ENCODE measurements around the gene SLC66A2. TPM values are rescaled to one million over a fixed set of nuclear protein-coding genes. Genes with fewer than 3 reads are reported as not detected.

Gene SLC66A2
- total RNA-seq, 1 experiment from 2014 or later, result 52.8 TPM

- Histone ChIP-seq H3K27me3 (ENCODE audit: low read length) (peaks cover 10% of the 10 kb centered on the region), H3K4me1 (ENCODE audit: insufficient read depth, low read length) (no peaks in the 10 kb centered on the region), H3K27ac (ENCODE audit: low read length) (no peak overlapping the region), H3K9ac (ENCODE audit: low read length) (no peak overlapping the region), H4K20me1 (ENCODE audit: low read length) (no peaks in the 10 kb centered on the region), H3K79me2 (ENCODE audit: low read length) (no peaks in the 10 kb centered on the region), H3F3A (ENCODE audit: low read length, unreplicated experiment) (no peaks in the 10 kb centered on the region), H3K4me2 (ENCODE audit: low read length) (no peak overlapping the region), H2AFZ (ENCODE audit: low read length) (no peak overlapping the region), H3K9me3 (ENCODE audit: low read length) (no peaks in the 10 kb centered on the region), H3K9me2 (replicated peaks; ENCODE audit: low read length) (no peaks in the 10 kb centered on the region), H3K36me3 (ENCODE audit: low read depth, low read length) (no peaks in the 10 kb centered on the region), H3K4me3 (ENCODE audit: low read length) (no peak overlapping the region)
- no peak for DNase-seq
- intact Hi-C loops (cut with micrococcal nuclease), result no loop called here
- no peak for TF ChIP-seq CTCF (conservative IDR thresholded peaks at IDR 0.05; ENCODE audit: low read depth, low read length)
- TF ChIP-seq EZH2 (IDR thresholded peaks at IDR 0.05; ENCODE audit: low read length, unreplicated experiment), result no peak
- TF ChIP-seq EZH2phosphoT487 (IDR thresholded peaks at IDR 0.05; ENCODE audit: borderline replicate concordance, low read length), result no peak
- ChIA-PET POLR2A (ENCODE audit: unreplicated experiment) (no interaction called here), CTCF (no interaction called here)
- no peak for ATAC-seq
- no TSS peak for BruUV-seq (replicated peaks)
These were observed 61.9 kb downstream of the SLC66A2 start for GRCh38 chr18:79889569-79889968.

DNA sequence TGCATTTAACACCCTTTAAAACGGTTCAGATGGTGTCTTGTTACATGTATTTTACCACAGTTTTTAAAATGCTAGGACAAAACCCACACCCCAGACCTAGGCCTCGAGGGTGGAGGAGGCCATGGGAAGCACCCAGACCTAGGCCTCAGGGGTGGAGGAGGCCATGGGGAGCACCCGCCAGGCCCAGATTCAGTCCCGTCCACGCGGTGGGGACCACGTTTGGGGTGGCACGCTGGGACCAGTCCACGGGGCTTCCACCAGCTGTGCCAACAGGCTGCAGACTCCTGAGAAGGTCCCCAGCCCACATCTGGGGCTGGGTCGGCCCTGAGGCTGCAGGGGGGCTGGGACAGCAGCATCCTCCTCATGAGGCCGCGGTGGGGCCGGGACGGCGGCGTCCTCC, 63.4 kb downstream of the SLC66A2 start:
- Histone ChIP-seq H2AFZ (ENCODE audit: low read length) (no peak overlapping the region), H3K4me2 (ENCODE audit: low read length) (no peak overlapping the region), H3K79me2 (ENCODE audit: low read length) (no peaks in the 10 kb centered on the region), H3K9ac (ENCODE audit: low read length) (no peak overlapping the region), H3K4me3 (ENCODE audit: low read length) (no peak overlapping the region), H3K27ac (ENCODE audit: low read length) (no peak overlapping the region), H3K36me3 (ENCODE audit: low read depth, low read length) (no peaks in the 10 kb centered on the region), H3K9me3 (ENCODE audit: low read length) (no peaks in the 10 kb centered on the region), H3K4me1 (ENCODE audit: insufficient read depth, low read length) (no peaks in the 10 kb centered on the region), H3K9me2 (replicated peaks; ENCODE audit: low read length) (no peaks in the 10 kb centered on the region), H3F3A (ENCODE audit: low read length, unreplicated experiment) (no peaks in the 10 kb centered on the region), H3K27me3 (ENCODE audit: low read length) (peaks cover 10% of the 10 kb centered on the region), H4K20me1 (ENCODE audit: low read length) (no peaks in the 10 kb centered on the region)
- ATAC-seq (no peak), DNase-seq (no peak)
- no peak for TF ChIP-seq EZH2phosphoT487 (IDR thresholded peaks at IDR 0.05; ENCODE audit: borderline replicate concordance, low read length)
- no peak for TF ChIP-seq EZH2 (IDR thresholded peaks at IDR 0.05; ENCODE audit: low read length, unreplicated experiment)
- no peak for TF ChIP-seq CTCF (conservative IDR thresholded peaks at IDR 0.05; ENCODE audit: low read depth, low read length)
- CTCF ChIA-PET, result no interaction called here
- intact Hi-C loops (cut with micrococcal nuclease), result no loop called here
- no TSS peak for BruUV-seq (replicated peaks)
- POLR2A ChIA-PET (ENCODE audit: unreplicated experiment), result no interaction called here

DNA sequence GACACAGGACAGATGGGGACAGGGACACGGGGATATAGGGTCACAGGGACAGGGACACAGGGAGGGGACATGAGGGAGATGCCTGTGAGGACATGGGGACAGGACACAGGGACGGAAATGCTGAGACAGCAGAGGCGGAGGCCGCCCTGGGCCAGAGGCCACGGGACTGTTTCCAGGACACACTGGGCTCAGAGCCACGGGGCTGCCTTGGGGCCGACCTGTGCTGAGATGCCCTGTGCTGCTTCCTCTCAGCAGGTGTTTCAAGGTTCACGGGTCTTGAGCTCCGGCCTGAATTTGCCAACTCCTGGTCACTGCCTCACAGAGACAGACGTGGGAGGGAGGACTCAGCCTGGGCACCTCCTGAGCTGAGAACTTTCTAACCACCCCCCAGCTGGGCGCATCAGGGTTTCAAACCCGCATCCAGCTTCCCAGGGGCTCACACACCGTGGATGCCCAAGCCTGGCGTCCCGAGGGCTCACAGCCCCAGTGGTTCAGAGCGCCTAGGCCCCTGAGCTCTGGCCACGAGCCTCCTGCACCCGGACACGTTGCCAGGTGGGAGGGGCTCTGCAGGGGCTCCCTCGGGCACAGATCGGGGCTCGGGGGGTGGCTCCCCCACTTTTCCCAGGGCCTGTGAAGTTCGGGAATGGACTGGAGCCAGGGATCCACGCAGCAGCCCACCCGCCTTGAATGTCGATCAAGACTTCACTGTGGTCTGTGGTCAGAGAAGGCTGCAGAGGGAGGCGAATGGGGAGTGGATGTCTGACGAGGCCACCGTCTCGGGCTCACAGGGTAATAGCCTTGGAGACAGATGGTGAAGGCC, 64.1 kb downstream of the SLC66A2 start:
- H4K20me1 ChIP-seq (ENCODE audit: low read length), result no peaks in the 10 kb centered on the region
- ATAC-seq (peak; percentile 24; the same call in 1 of the 2 replicates), DNase-seq (no peak)
- intact Hi-C loops (cut with micrococcal nuclease), result no loop called here
- no peak overlapping the region for H3K27ac ChIP-seq (ENCODE audit: low read length)
- H3K9ac ChIP-seq (ENCODE audit: low read length), result no peak overlapping the region
- no peaks in the 10 kb centered on the region for H3F3A ChIP-seq (ENCODE audit: low read length, unreplicated experiment)
- H3K79me2 ChIP-seq (ENCODE audit: low read length), result no peaks in the 10 kb centered on the region
- CTCF ChIA-PET, result no interaction called here
- POLR2A ChIA-PET (ENCODE audit: unreplicated experiment), result no interaction called here
- no TSS peak for BruUV-seq (replicated peaks)
- H3K4me1 ChIP-seq (ENCODE audit: insufficient read depth, low read length), result no peaks in the 10 kb centered on the region
- H3K4me3 ChIP-seq (ENCODE audit: low read length), result no peak overlapping the region
- no peak overlapping the region for H2AFZ ChIP-seq (ENCODE audit: low read length)
- peaks cover 10% of the 10 kb centered on the region for H3K27me3 ChIP-seq (ENCODE audit: low read length)
- H3K9me3 ChIP-seq (ENCODE audit: low read length), result no peaks in the 10 kb centered on the region
- H3K4me2 ChIP-seq (ENCODE audit: low read length), result no peak overlapping the region
- H3K36me3 ChIP-seq (ENCODE audit: low read depth, low read length), result no peaks in the 10 kb centered on the region
- no peaks in the 10 kb centered on the region for H3K9me2 ChIP-seq (replicated peaks; ENCODE audit: low read length)
- TF ChIP-seq CTCF (conservative IDR thresholded peaks at IDR 0.05; ENCODE audit: low read depth, low read length), result no peak
- no peak for TF ChIP-seq EZH2phosphoT487 (IDR thresholded peaks at IDR 0.05; ENCODE audit: borderline replicate concordance, low read length)
- TF ChIP-seq EZH2 (IDR thresholded peaks at IDR 0.05; ENCODE audit: low read length, unreplicated experiment), result no peak
